ENCODE measurements around the gene PEAK3.

GRCh38 chr19:2255982-2256685 is 25.8 kb downstream of the PEAK3 start, which contains the start of gene JSRP1:
- no peak for TF ChIP-seq CTCF (IDR thresholded peaks at IDR 0.05)
- no peak for TF ChIP-seq POLR2A (IDR thresholded peaks at IDR 0.05)

Data from lower leg skin (tissue), 3 donors.